HT-29 (cell line): ENCODE results near the gene SZT2. TPM values are rescaled to one million over a fixed set of nuclear protein-coding genes. Genes with fewer than 3 reads are reported as not detected.
A peak's percentile ranks its signal among the peaks of the same experiment; 100 is the strongest.

Experiments used
- DNase-seq: peaks from one replicate; pipeline ENCODE4 v3.0.0-alpha.2; 2015; ENCODE audit warnings: low spot score
- total RNA-seq: library from RNA; depleted of rRNA; stranded (reverse); fragments of >200 nt; shearing (Covaris generic); gene quantifications from 2 replicates; pipeline ENCODE4 v1.2.3, GENCODE V29; 2014

The SZT2 gene
- total RNA-seq, 1 experiment from 2014 or later, result 21.9 TPM

DNA sequence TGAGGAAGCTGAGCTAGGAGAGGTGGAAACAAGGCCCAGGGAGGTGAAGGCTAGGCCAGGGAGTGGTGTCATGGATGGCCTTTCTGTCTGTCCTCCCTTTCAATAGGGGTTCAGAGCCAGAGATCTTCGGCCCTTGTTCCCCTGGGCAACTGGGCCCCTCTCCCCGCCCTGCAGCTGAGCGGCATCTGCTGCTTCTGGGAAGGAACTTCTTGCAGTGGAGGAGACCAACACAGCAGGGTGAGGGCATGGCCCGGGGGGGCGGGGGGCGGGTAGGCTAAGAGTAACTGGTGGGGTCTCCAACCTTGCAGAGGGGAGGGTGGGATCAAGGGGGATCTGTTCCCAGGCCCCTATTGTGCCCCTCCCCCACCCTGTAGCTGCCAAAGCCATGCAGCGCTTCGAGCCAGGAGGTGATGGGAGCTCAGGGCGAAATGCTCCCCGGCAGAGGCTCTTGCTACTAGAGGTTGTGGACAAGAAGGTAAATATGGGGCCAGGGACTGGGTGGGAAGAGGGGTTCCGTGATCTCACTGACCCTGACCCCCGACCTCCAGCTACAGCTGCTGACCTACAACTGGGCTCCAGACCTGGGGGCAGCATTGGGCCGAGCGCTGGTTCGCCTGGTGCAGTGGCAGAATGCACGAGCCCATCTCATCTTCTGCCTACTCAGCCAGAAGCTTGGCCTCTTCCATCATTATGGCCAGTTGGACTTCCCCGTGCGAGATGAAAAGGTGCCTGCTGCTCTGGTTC is 52.4 kb downstream of the SZT2 start:
- DNase-seq, result no peak

DNA sequence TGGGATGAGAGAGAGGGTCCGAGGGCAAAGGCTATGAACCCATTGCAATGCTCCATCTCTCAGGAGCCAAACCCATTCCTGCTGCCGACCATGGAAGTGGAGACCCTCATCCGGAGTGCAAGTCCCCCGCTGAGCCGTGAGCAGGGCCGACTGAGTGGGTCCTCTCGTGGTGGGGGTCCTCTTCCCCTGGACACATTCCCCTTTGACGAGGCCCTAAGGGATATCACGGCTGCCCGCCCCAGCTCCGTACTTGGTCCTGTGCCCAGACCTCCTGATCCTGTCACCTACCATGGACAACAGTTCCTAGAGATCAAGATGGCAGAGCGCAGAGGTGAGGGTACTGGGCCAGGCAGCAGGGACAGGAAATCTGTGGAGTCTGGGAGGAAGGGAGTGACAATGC is 53.1 kb downstream of the SZT2 start:
- no peak for DNase-seq

DNA sequence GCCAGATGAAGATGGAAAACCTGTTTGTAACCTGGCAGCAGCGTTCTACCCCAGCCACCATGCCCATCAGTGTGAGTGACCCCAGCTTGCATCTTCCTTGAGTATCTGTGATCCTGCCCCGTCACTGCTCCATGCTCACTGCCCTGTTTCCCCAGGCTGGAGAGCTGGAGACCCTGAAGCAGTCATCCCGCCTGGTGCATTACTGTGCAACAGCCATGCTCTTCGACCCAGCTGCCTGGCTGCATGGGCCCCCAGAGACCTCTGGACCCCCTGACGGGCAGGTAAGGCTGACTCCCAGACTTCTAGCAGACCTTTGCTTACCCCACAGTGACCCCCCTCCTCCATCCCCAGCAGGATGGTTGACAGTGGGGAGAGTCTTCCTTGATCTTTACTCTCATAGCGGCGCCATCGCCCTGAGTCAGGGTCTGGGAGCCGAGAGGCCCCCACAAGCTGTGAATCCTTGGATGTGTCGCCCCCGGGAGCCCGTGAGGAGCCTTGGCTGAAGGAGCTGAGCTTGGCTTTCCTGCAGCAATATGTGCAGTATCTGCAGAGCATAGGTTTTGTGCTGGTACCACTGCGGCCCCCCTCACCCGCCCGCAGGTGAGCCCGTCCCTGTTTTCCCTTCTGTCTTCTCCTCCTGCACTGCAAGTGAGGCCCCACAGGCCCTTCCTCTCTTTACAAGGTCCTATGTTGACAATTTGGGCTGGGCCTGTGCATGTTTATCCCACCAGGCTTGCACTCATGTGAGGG is 53.7 kb downstream of the SZT2 start:
- no peak for DNase-seq

DNA sequence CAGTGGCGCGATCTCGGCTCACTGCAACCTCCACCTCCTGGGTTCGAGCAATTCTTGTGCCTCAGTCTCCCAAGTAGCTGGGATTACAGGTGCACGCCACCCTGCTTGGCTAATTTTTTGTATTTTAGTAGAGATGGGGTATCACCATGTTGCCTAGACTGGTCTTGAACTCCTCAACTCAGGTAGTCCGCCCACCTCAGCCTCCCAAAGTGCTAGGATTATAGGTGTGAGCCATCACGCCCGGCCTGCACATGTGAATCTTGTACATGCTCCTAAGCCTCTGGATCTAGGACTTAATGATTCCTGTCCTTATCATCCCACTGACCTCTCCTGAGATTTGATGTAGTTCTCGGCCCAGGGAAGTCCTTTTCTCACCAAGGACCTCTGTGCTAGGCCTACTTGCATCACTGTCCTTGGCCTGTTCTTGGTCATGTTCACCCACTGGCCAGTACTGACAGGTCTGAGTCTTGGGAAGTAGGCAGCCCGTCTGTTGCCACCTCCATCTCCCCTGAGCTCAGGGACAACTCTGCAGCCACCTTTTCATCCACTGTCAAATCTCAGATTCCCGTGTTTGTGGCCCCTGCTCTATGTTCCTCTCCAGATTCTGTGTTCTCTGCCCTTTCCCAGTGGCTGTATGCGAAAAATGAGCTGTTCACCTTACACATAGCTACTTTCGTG is 54.6 kb downstream of the SZT2 start:
- no peak for DNase-seq

DNA sequence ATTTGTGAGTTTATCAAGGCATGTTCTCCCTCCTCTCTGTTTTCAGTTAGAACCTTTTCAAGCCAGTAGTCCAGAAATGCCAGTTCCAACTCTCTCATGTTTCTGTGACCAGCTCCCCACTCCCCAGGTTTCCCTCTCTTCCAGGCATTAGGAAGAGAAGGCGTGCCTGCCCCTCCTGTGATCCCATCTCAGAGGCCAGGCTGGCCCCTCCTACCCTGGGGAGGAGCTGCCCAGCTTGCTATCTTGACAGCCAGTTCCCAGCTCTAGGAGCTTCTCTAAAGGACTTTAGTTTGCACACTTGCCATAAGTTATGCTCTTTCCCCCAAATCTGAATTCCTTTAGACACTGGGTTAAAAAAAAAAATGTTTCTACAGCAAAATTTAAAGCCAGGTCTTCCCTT is 55.1 kb downstream of the SZT2 start:
- DNase-seq, result no peak

DNA sequence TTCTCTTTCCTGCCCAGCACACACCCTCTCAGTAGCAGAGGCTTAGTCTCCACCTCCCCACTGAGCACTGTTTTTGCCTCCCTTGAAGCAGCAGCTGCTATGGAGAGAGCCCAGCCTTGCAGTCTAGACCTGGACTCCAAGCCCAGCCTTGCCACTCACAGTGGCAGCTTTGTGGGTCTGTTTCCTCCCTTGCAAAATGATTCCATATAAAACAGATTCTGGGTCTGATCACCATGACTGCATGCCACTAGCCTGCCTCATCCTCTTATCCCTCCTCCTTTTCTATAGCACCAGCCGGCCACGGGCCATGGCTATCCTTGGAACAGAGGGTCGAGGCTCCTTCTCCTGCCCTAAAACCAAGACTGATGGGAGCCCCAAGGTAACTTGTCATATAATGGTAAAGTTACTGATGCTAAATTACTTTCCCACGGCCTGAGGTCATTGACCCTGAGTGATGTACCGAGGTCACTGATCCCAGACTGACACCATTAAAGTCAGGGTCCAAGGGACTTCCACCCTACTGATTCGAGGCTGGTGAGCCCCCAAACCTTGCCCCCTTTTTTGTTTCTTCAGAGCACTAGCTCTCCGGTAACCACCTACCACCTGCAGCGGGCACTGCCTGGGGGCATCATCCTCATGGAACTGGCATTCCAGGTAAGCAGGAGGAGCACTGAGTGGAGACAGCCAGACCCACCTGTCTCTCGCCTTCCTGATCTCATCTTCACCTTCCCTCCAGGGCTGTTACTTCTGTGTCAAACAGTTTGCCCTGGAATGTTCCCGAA is 56.1 kb downstream of the SZT2 start:
- DNase-seq, result no peak

DNA sequence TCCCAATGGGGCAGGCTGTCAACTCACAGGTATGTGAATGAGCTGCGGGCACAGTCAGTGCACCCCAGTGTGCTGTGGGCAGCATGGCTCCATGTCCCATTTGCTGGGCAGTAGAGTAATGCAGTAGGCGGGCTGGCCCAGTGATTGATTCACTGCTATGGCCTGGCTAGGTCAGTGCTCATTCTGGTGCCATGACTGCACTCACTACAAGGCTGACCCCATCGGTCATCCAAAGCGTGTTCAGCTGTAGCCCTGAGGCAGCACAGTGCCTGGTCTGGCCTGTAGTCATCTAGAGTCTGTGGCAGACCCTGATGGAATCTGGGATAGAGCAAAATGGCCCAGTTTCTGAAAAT is 56.7 kb downstream of the SZT2 start:
- no peak for DNase-seq

DNA sequence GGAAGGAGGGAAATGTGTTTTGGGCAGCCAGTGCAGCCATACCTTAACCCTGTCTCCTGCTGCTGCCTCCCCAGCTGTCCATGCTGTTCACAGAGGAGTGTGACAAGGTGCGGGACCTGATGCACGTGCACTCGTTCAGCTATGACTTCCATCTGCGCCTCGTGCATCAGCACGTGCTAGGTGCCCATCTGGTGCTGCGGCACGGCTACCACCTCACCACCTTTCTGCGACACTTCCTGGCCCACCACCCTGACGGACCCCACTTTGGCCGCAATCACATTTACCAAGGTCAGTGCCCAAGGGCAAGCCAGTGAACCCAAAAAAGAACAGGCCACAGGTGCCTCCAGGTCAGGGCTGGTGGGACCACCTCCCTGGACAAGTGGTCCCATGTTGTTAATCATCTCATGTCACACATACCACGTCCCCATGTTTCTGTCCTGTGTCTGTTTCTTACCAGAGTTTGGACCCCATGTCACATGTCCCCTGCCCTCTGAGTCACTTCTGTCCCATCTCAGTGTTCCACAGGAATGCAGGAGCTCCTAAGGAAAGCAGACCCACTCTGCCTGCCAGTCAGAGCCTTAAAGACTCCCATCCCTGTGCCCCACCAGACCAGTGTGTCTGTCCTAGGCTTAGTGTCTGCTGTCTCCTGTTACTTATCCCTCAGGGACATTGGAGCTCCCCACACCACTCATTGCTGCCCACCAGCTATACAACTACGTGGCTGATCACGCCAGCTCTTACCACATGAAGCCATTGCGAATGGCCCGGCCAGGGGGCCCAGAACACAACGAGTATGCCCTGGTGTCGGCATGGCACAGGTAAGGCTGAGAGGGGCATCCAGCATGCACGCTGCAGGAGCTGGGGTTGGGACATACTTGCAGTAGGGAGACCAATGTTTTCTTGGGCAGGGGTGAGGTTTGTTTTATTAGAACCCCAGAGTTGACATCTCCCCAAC is 57.5 kb downstream of the SZT2 start:
- no peak for DNase-seq

DNA sequence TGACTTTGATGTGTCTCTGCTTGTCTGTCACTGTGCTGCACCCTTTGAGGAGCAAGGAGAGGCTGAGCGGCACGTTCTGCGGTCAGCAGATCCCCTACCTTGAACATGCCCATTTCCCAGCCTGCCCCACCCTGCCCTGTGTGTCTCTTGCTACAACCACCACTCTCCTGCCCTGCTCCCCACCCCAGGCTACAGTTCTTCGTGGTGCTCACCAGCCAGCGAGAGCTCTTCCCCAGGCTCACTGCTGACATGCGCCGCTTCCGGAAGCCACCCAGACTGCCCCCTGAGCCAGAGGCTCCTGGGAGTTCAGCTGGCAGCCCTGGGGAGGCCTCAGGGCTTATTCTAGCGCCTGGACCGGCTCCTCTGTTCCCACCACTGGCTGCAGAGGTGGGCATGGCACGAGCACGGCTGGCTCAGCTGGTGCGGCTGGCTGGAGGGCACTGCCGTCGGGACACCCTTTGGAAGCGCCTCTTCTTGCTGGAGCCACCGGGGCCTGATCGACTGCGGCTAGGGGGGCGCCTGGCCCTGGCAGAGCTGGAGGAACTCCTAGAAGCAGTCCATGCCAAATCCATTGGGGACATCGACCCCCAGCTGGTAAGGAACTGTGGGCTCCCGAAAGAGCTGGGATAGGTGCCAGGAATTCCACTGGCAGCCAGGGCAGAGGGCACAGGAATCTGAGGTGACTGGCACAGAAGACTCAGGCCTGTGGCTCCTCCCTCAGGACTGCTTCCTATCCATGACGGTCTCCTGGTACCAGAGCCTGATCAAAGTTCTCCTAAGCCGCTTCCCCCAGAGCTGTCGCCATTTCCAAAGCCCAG is 58.4 kb downstream of the SZT2 start:
- DNase-seq, result peak; percentile 35

DNA sequence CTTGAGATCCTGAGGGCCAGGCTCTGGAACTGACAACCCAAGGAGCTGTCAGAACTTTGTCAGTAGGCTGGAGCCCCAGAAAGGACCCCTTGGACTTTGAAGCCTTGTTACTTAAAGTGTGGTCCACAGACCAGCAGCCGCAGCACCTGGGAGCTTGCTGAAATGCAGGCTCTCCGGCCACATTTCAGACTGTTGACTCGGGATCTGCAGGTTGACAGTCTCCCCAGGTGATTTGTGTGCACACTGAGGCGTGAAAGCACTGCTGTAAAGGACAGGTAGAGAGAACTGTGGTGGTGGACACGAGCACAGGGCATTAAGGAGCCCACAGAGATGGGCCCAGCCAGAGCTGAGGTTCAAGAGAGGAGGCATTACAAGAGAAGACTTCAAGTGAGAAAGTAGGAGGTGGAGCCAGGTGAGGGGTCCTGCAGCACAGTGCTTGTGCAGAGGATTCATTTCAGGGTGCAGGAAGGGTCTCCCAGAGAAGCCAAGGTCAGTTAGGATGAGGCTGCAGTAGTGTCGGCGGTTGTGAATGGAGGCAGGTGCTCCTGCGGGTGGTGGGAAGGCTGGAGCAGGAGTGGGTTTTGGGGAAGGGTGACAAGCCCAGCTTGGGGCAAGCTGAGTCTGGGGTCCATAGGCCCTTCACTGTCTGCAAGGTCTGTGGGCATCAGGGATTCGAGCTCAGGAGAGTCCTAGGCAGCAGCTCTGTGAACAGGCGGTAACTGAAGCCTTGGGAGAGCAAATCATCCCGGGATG is 59.4 kb downstream of the SZT2 start:
- no peak for DNase-seq

DNA sequence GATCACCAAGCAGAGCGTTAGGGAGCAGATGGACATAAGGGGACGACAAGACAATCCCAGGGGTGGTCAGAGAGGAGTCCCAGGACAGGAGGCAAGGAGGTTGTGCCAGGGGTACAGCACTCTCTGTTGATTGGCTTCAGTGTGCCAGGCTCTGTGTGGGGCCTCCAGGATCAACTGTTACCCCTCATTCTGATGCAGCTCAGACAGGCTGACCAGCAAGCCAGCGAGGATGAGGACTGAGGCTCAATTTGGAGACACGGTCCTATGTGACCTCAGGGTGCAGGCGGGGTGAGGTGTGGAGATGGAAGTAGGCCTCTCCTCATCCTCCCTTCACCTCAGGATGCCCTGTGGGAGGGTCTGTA is 60.0 kb downstream of the SZT2 start:
- no peak for DNase-seq

DNA sequence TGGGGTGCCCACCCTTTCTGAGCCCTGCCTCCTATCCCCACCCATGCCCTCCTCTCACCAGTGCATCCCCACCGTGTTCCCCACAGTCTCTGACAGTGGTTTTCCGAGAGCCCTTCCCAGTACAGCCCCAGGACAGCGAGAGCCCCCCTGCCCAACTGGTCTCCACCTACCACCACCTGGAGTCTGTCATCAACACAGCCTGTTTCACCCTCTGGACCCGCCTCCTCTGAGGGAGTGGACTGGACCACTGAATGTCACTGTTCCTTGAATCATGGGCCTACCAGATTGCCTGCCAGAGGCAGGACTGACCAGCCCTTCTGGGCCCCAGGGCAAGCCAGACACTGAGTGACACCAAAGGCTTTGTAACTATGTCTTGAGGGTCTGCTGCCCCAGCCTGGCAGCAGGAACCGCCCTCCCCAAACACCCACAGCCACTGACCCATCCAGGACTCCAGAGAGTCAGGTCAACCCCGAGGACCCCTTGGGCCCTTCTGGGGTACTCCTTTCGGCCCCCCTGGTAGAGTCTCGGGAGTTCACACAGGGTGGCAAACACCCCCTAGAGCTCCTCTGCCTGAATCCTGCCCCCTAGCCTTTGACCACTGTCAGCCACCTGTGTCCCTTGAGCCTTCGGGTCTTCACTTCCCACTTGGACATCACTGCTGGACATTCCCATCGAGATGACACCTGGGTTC is 60.7 kb downstream of the SZT2 start:
- no peak for DNase-seq

DNA sequence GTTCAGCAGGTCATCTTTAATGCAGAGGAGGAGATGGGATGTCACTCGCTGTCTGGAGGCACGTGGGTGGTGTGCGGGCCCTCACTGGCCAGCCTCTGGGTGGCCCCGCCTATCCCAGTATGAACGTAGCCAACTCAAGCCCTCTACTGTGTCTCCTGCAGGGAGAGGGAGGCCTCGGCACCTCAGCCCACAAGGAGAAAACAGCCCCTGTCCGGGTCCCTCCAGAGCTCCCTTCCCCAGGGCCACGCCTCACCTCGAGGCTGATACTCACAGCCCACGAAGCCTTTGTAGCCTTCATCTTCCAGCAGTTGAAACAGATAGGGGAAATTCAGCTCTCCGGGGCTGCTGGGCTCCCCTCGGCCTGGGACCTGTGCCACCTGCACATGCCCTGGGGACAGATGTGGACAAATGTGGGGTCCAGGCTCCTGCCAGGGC is 61.5 kb downstream of the SZT2 start:
- DNase-seq, result no peak

DNA sequence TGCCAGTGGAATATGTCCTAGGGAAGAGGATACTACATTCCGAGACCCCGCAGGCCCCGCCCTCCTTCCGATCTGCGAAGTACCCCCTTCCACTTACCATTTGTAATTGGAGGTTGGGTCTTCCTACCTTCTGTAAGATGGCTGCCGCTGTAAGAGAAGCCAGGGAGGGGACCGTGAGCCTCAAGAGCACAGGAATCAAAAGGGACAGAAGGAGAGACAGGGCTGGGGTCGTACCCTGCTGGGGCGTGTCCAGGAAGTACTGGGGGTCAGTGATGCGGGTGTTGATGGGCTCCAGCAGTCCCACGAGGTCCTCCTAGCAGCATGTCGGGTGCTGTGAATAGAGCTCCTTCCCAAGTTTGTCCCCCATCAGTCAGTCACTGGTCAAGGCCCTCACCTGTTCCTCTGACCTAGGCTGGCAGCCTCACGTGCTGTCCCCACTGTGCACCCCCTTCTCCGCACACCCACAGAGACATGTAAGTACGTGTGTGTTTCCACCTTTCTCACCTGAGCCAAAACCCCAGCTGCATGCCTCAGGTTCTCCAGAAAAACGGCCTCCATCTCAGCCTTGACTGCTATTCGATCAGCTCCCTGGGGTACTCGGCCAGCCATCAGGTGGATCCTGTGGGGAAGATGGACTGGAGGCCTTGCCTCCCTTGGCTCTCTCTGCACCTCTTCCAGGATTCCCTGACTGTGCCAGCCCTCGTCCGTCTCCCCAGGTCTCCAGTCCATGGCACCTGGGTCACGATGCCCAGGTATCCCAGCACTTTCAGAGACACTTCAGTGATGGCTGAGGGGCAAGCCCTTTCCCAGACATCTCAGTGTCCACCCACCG is 62.2 kb downstream of the SZT2 start:
- no peak for DNase-seq

DNA sequence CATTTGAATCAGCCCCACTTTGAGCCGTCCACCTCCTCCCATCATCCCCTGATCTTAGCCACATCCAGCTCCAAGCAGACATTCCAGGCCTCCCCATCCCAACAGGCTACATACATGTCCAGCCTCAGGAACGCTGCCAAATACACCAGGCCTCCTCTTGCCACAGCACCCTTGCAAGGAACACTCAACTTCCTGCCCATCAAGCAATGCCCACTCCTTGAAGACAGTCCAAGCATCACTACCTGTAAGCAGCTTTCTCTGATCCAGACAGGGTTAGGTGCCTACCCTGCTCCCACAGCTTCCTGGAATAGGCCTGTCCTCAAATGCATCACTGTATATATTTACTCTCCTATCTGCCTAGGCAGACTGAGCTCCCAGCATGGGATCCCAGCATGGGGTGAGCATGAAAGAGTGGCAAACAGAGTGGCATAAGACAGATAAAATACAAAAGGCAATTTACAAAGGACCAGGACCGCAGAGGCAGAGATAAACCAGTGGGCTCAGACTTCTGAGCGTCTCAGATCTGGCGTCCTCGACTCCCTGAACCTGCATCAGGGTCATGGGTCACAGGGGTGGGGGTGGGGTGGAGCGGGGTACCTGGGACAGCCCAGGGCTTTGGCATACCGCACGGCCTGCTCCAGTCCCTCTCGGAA is 63.2 kb downstream of the SZT2 start:
- peak; percentile 23 for DNase-seq

DNA sequence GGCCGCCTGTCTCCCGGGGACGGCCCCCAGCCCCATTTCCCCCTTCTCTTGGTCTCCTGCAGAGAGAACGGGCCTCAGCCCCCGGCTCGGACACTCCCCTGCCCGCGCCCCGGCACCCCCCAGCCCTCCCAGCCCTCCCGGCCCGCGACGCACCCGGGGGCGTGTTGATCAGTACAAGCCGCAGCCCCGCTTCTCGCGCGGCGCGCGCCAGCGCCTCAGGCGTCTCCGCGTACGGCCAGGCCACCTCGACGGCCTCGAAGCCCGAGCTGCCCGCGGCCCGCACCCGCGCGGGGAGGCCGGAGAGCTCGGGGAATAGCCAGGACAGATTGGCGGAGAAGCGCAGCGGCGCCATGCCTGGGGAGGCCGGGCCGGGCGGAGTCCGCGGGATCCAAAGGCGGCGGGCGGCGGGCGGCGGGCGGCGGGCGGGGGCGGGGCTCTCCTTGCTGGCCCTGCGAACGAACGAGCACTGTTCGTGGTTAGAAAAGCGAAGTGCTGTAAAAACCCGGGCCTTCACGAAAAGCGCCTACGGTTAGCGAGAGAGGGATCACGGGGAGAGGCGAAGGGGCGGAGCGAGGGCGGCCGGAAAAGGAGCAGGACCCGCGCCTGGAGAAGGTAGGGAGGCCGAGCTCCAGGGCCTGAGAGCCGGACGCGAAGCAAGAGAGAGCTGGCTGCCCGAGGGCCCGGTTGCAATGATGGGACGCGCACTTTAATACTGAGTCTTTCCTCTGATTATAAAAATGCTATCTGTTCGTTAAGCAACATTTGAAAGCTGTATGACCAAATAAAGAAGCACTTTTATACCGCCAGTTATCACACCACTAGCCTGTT is 64.0 kb downstream of the SZT2 start, which contains the start of gene HYI:
Gene HYI (minus strand): TSS at position 490 of the 828 bp plus-strand sequence. CDS start 138 bp downstream, at position 352.
- DNase-seq, result peak; percentile 80
